Stimulated activated CD4-positive, alpha-beta T cell treated with anti-CD3 and anti-CD28 coated beads, Interleukin-4, amount 100 ng/mL, for 4 hours (primary cell): ENCODE measurements around the gene ADAM33.

Source experiments
- DNase-seq, 2 experiments: peaks; one replicate each; pipeline ENCODE4 v3.0.0-alpha.2; 2020

Gene ADAM33

DNA sequence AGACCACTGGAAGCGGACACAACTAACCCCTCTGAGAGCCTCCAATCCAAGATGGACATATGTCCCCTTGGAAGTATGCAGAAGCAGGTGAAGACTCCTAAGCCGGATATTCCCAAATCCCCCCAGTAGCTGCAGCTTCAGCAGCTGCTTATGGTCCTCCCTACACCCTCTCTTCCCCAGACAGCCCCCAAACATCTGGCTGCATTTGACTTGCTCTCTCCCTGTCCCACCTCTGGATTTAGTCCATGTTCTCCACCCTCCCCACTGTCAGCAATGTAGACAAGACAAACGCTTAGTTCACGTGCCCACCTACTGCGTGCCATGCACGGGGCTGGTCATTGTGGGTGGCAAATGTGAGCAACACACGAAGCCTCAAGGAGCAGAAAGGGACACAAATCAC is 4.6 kb upstream of the ADAM33 start:
- DNase-seq: no peak

DNA sequence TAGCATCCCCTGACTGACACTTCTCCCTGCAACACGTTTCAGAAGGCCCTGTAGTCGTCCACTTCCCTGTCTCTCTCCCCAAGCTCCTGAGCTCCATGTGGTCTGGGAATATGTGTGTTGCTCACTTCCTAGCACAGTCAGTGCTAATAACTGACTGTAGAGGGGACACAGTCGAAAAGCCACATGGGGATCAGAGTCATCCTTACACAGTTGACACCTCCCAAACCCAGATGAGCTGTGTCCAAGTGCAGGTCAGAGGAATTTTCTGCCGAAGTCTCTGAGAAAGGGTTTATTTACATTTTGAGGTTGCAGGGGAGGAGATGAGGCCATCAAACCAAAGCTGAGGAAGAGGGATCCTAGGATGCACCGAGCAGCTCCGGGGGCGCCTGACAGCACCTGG is 3.5 kb upstream of the ADAM33 start:
- no peak for DNase-seq

DNA sequence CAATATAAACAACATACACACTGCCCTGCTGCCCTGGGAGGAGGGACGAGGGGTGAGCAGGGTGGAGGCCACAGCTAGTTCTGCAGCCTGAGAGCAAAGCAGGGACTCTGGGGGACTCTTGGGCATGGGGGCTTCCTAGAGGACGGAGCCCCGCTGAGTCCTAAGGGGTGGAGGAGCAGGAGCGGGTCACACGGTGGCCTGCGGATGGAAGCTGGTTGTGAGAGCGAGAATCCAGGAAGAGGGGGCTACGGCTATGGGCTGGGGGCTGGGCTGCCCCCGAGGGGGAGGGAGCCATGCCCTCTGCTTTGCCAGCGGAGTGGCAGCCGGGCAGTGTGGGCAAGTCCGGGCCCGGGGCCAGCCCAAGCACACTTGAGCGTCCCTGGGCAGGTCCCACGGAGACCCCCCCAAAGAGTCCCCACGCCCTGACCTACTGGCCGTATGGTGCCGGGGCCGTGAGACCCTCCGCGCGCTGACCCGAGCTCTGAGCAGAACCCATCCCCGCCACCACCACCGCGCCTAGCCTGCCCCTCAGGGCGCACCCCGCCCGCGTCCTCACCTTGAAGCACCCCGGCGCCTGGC is 369 bp downstream of the ADAM33 start:
- DNase-seq: no peak

DNA sequence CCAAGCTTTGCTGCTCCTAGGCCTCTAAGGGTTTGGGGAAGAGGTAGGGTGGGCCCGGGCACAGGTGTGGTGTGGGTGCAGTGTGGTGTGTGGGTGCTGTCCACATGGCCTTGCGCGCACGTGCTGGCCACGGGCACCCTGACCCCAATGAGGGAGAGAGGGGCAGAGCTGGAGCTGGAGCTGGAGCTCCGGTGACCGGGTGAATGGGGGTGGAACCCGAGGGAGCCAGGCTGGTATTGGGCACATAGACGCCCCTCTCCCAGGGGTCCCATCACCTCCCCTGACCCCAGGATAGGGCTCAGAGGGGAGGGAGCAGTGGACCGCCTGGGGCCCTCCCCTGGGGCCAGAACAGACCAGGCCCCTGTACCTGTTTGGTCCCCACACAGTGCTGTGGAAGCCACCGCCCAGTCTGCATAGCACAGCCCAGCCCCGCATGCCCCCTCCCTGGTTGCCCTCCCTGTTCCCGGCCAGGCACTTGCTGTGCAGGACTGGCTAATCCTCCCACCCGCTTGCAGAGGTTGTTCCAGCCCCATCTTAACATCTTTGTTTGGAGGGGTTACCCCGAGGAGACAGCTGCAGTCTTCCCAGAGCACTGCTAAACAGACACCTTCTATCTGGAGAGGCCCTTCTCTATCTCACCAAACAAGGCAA is 984 bp downstream of the ADAM33 start:
- DNase-seq: no peak

DNA sequence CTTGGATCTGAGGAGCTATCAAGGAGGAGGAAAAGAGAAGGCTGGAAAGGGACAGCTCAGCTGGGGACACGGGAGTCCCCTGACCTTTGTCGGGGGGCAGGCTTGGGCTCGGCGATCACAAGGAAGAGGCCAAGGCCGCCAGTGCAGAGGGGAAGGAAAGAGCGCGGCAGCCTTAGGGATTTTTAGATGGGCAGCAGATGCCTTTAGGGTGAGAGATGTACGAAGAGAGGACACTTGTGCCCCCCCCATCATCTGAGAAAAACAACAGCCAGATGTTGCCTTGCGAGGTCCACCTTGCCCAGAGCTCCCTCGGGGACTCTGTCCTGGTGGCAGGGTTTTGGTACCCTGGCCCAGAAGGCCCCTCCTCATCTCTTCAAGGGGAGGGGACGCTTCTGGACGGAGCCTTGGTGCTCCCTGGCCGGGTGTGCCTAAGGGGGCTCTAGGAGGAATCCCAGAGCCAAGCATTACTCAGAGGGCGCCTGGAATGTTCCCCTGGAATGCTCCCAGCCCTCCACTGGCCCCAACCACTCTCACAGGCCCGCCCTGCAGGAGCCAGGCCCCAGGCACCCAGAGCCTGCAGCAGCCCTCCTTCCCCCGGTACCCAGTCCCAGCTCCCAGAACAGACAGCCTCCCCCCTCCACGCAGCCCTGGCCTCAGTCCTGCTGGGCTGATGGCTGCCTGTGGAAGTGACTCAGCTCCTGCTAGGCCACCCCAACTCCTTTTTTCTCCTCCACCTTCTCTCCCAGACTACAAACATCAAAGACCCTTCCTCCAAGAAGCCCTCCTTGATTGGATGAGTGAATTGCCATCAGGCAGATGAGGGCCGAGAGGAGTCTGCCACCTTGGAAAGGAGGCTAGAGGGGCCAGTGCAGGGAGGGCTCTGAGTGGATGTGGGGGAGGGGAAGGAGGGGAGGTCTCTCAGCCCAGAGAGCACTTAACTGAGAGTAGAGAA is 1.8 kb downstream of the ADAM33 start:
- DNase-seq: no peak

DNA sequence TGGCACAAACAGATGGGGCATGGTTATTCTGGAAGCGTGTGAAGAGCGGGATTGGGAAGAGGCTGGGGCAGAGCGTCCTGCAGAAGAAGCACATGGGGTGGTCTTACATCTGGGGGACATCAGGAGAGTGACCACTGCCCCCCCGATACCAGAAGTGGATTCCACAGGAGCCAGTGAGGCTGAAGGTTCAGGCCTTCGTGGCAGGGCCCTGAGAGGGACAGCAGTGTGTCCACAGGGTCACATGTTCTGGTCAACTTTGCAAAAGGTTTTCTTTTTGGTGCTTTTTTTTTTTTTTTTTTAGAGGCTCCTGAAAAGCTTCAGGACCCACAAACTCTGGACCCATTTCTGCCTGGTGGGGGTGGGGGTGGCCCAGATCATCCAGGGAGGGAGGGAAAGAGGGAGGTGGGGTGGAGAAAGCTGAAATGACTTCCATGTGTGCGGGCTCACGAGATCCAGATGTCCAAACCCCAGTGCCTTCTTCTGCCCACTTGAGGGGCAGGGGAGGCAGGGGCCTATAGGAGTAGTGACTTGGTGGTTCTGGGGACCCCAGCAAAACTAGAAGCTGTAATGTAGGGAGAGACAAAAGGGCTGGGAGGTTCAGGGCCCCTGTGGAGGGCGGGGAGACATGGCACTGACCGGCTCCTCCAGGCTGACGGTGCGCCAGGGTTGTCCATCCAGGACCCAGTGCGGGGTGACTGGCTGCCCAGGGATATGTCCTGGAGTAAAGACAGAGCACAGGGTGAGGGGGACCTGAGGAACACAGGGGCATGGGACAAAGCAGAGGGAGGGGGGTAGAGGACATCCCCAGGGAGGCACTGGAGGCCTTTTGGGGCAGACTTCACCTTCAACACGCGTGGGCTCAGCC is 2.7 kb downstream of the ADAM33 start:
- DNase-seq: no peak

DNA sequence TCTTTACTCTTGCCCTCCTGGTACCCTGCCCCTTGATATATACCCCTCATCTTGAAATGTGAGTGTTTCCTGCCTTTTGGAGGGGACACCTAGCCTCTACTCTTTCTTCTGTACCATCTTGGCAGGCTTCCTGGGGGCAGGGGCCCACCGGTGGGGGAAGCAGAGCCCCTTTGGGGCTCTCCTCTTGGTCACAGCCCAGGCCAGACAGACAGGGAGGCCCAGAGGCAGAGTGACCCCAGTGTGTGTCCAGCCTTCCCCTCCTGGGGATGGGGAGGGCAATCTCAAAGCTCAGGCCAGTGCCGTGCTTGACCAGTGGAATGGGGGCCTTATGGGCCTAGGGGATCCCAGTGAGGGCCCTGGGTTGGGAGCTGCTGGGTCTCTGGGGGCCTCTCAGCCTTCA is 3.6 kb downstream of the ADAM33 start:
- DNase-seq: no peak

DNA sequence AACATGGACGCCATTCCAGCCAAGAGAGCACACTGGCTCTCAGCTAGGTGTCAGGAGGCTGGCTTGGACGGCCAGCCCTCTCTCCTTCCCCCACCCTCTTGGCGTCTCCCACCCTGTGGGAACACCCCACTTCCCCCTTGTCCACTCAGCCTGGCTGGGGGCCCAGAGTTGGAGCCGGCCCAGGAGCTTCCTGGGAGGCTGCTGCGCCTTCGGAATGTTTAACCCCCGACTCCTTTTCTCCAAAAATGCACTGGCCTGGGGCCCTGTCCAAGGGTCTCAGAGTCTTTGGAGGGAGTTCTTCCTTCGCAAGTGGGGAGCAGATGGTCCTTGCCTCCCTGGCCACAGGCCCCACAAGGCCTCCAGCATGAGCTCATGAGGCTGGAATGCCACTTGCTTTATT is 4.1 kb downstream of the ADAM33 start:
- no peak for DNase-seq

DNA sequence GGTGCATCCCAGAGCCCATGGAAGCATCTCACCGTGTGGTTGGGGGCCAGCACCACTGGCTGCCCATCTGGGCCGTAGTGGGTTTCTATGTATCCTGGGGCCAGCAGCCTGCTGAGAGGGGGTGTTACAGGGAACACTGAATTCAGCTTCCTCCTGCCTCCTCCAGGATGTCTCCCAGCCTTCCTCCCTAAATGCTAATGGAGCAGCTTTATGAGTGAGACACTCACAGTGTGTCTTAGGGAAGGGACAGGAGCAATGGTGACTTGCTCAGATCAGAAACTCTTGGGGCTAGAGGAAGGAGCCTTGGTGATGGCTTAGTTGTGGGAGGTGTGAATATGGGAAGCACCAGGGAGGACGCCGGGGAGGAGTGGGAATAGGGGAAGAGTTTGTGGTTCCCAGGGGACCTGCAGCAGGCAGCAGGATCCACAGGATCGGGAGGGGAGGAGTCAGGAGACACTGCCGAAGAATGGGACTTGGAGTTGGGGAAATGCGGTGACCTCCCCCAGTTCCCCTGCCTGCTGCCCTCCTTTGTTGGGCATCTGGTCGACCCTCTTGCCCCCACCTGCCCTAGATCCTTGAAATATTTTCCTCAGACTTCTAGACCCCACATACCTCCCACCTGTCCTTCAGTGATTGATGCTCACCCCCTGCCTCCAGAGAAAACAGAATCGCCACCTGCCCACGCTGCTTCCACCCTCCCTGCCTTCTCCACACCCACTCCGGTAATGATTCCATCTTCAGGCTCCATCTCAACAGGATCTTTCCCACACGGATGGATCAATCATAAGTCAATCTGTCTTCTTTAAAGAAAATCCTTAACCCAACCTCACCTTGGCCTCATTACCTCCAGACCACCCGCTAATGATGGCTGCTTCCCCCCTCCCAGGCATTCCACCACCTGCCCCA is 6.6 kb downstream of the ADAM33 start:
- no peak for DNase-seq

DNA sequence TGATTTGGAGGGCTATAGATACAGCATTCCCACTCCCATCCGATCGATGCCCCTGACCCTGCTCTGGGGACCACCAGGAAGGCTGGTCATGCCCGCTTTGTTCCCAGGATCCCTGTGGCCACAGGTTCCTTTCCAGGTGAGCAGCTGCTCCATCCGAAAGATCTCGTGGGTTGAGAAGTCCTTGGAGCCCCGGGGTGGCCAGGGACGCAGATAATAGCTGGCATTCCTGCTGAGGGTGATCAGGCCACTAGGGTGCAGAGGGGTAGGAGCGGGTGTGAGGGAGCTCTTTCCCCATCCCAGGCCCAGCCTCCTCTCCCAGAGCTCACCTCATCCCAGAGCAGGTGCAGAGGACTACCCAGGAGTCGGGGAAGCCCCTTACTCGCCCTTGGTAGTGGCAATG is 7.4 kb downstream of the ADAM33 start:
- DNase-seq: no peak

DNA sequence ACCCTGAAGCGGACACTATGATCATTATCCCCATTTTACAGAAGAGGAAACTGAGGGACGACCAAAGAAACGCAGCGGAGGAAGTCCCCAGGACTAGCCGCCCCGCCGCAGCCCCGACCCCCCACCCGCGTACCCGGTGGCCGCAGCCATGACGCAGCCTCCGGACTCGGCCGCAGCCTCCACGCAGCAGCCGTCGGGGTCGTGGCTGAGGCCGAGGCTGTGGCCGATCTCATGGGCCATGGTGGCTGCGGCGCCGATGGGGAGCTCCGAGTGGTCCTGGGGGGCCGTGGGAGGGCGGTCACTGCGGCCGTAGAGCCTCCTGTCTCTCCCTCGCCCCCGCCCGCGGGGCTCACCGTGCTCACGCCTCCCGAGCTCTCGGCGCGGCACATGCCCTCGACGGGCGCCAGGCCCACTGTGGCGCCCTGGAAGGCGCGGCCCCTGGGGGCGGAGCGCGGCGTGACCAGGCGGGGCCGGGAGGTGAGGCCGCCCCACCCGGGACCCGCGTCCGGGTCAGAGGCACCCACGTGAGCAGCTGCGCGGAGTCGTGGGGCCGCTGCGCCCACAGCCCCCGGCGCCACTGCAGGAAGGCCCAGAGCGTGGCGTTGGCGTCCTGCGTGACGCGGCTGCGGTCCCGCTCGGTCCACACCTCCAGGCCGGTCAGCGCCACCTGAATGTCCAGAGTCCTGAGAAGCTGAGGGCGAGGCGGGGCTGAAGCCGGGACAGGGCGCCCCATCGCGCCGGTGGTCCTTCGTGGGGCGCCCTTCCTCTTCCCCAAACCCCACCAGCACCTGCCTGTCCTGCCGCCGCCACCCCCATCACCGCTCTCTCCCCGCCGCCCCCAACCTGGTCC is 8.4 kb downstream of the ADAM33 start:
- no peak for DNase-seq

DNA sequence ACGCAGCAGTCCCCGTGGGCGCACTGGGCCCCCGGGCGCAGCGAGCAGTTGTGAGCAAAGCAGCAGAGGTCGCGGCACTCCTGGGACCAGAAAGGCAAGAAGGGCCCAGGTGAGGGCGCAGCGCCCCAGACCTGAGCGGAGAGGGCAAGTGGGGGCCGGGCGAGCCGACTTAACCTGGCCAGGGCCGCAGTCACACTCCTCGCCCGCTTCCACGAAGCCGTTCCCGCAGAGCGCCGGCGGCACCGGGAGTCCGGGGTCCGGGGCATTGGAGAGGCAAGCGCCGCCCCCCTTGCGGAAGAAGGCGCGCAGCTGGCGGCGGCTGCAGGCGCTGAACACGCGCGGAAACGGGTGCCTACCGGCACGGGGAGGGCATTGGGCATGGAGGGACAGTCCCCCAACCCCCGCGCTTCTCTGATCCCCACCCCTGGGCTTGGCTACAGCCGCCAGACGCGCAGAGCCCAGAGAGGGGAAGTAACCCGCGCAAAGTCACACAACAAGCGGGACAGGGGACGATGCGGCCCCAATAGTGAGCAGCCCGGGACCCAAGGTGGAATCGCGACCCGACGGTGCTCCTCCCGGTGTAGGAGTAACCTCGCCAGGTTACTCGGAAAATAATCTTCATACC is 9.2 kb downstream of the ADAM33 start:
- DNase-seq: no peak

DNA sequence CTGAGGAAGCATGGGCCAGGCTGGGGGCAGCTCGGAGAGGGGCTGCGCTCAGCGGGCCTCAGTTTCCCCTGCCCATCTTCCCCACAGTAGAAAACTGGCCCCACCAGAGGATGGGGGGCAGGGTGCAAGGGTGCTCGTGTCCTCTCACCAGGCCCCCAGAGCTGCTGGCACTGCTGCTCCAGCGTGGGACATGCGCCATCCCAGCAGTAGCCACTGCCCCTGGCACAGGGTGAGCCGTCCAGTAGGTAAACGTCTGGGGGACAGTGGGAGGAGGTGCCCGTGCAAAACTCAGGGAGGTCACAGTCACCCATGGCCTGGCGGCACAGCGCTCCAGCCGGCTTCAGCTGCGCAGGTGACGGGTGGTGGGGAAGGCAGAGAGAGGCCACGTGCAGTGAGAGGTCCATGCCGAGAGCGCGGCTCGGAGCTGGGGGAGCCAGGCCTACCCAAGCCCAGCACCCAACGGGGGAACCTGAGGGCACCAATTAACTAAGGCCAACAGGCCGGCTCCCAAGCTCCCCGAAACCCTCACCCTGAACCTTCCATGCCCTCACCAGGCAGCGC is 9.7 kb downstream of the ADAM33 start:
- no peak for DNase-seq

DNA sequence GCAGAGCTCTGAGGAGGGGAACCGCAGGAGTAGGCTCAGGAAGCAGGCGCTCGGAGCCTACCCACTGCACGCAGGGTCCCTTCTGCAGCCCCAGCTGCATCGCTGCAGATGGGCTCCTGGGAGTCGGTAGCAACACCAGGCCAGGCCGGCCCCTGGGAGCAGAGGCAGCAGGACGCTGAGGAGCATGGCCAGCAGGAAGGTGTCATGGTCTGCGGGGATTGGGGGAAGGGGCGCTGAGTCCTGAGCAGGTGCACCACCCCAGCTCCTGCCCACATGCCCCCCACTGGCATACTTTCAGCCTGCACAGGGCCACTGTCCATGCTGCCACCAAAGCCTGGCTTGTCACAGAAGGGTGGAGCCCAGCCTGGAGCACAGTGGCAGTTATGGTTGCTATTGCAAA is 10.9 kb downstream of the ADAM33 start:
- DNase-seq: no peak

DNA sequence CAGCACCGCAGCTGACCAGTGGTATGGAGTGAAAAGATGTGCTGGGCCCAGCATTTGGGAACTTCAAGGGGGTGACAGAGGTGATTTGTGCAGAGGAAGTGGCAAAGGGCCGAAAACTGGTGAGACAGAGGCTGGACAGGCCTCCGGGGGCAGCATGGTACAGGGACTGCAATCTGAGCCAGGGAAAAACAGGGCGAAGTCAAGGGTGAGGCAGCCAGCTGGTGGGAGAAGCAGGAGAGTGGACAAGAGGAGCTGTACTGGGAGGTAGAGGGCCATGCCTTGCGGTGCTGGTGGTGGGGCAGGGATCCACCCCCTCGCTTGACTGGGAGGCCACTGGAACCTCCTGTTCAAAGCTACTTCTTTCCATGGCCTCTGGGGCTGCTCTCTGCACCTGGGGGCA is 11.3 kb downstream of the ADAM33 start:
- DNase-seq: no peak

DNA sequence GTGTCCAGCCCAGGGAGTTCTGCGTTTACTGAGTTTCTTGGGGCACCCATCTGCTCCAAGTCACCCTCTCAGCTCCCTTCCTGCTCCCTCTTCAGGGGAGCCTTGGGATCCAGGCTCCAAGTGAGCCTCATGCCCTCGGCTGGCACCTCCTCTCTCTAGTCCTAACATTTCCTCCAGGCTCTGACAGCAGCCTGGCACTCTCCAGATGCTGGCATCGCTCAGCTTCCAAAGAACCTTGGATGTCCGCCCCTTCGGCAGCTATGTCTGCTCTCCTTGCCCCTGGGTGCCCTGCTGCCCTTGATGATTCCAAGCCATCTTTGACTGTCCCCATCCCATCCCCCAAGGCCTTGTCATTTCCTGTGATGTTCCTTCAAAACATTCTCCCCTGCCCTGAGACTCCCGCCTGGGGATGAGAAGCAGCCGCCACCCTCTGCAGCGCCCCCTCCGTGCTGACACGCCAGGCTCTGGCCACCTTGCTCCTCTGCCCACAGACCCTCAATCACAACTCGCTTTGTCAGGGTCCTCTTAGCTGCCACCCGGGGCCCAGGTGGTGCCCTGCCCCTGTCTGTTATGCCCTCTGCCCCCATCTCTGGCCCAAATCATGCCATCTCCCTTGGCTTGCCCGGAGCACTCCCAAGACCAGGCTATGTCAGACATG is 12.0 kb downstream of the ADAM33 start:
- DNase-seq: no peak

DNA sequence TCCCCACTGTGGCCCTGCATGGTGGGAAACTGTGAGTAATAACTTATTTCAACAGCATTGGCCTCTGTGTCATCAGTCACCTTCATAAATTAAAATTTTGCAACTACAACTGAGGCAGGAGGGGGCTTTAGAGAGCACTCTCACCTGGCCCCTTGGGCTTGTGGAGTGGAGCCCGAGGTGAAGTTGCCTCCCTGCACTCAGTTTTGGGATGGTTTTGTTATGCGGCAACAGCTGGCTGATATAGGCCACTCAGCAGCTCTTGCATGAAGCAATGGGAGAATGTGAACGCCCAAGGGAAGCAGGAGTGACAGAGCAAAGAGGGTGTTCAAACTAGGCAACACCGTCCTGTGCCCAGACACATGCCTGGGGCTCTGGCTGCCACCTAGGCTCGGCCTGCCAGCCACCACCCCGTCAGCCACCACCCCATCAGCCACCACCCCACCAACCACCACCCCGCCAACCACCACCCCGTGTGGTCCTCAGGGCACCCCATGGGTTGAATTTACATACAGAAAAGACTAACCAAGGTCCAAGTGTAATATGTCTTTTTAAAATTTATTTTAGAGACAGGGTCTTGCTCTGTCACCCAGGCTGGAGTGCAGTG is 14.3 kb downstream of the ADAM33 start:
- DNase-seq: no peak

DNA sequence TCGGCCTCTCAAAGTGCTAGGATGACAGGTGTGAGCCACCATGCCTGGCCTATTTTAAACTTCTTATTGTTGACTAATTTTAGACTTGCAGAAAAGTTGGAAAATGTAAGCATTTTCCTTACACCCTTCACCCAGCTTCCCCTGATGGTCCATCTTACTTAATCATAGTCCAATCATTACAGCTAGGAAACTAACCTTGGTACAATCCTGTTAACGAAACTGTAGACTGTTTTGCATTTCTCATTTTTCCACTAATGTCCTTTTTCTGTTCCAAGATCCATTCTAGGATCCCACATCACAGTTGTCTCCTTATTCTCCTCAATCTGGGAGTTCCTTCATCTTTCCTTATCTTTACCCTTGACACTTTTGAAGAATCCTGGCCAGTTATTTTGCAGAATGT is 18.0 kb downstream of the ADAM33 start:
- no peak for DNase-seq

DNA sequence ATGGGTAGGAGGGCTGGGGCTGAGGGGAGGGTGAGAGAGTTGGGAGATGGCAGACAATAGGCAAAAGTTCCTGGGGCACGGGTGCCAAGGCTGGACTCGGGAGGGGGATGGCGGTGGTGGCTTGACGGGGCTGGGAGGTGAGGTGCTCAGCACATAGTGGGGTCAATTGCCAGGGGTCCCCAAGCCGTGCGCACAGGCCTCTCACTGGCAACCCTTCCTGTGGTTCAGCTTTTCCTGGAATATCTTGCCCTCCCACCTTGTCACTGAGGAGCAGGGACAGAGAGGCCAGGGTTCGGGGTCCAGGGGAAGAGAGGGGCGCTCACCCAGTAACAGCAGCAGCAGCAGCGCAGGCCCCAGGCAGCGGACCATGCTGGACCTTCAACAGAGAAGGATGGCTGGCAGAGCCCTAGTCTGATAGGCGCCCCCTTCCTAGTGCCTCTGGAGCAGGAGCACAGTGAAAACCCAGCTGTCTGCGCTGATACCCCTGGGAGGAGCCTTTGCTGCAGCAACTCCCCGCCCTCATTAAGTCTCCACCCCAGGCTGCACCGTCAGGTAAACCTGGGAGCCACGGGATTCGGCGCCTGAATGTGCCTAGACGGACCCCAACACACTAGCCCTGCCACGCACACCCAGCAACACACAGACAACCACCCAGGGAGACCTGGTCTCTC is 18.6 kb downstream of the ADAM33 start, which contains the start of gene GFRA4:
Gene GFRA4 (minus strand): TSS at position 369 of the 671 bp plus-strand sequence. CDS start 0 bp downstream, at position 369.
- DNase-seq: no peak
